BLaER1 treated with 17β-estradiol and CSF1 and Interleukin-3, amounts not matched to agents 10 nM and 100 nM (cell line): ENCODE measurements around the gene AGPAT3.

Experiments used
- H3K27ac ChIP-seq, 11 experiments: shearing (Covaris generic); formaldehyde crosslinking; 2 replicates each; pipeline ENCODE4 v1.8.1; 2022
- H3K27me3 ChIP-seq, 11 experiments: shearing (Covaris generic); formaldehyde crosslinking; 2 replicates each; pipeline ENCODE4 v1.8.1; 2022
- H3K36me3 ChIP-seq, 11 experiments: shearing (Covaris generic); formaldehyde crosslinking; 2 replicates each; pipeline ENCODE4 v1.8.1; 2022
- H3K4me1 ChIP-seq, 10 experiments: shearing (Covaris generic); formaldehyde crosslinking; 2 replicates each; pipeline ENCODE4 v1.8.1; 2022
- H3K4me2 ChIP-seq, 11 experiments: shearing (Covaris generic); formaldehyde crosslinking; 2 replicates each; pipeline ENCODE4 v1.8.1; 2022
- H3K4me3 ChIP-seq, 10 experiments: shearing (Covaris generic); formaldehyde crosslinking; 2 replicates each; pipeline ENCODE4 v1.8.1; 2022
- H3K9ac ChIP-seq, 11 experiments: shearing (Covaris generic); formaldehyde crosslinking; 2 replicates each; pipeline ENCODE4 v1.8.1; 2022
- H3K9me3 ChIP-seq, 11 experiments: shearing (Covaris generic); formaldehyde crosslinking; replicated peaks in 1 of 11; 2 replicates each; pipeline ENCODE4 v1.8.1; 2022
- H4K20me1 ChIP-seq, 11 experiments: shearing (Covaris generic); formaldehyde crosslinking; 2 replicates each; pipeline ENCODE4 v1.8.1; 2022
- Cebpa-rat ChIP-seq, 11 experiments: shearing (Covaris generic); IDR thresholded peaks; 2 replicates each; pipeline ENCODE4 v1.8.1; 2022

AGPAT3 gene

GRCh38 chr21:43879348-43880110, 14.5 kb downstream of the AGPAT3 start:
- Histone ChIP-seq H3K36me3 (peaks cover 0 to 33% (median 12%) of the 10 kb centered on the region in 11 experiments; a peak in 13 of 22 replicates), H3K4me2 (peak overlapping the region in 4 of 11 experiments; percentile 18 to 33 (median 26); a peak in 2 of 22 replicates), H3K27me3 (no peaks in the 10 kb centered on the region), H3K4me3 (no peak overlapping the region), H3K9ac (no peak overlapping the region), H3K9me3 (peaks cover 7 to 14% (median 13%) of the 10 kb centered on the region in 11 experiments; a peak in 18 of 22 replicates), H3K4me1 (peaks cover 14 to 30% (median 22%) of the 10 kb centered on the region in 10 experiments), H3K27ac (no peak overlapping the region), H4K20me1 (peaks cover 50 to 97% (median 81%) of the 10 kb centered on the region in 11 experiments)
- TF ChIP-seq Cebpa-rat (IDR thresholded peaks at IDR 0.05) = no peak

- Histone ChIP-seq H3K4me3 (no peak overlapping the region), H3K27me3 (no peaks in the 10 kb centered on the region), H3K4me1 (peaks cover 20 to 37% (median 29%) of the 10 kb centered on the region in 10 experiments), H3K9ac (no peak overlapping the region), H4K20me1 (peaks cover 58 to 99% (median 89%) of the 10 kb centered on the region in 11 experiments), H3K9me3 (peaks cover 4 to 6% (median 5%) of the 10 kb centered on the region in 11 experiments; a peak in 18 of 22 replicates), H3K27ac (no peak overlapping the region), H3K4me2 (peak overlapping the region in 6 of 11 experiments; percentile 1 to 33 (median 16); a peak in 4 of 22 replicates), H3K36me3 (peaks cover 0 to 30% (median 6%) of the 10 kb centered on the region in 11 experiments; a peak in 13 of 22 replicates)
- no peak for TF ChIP-seq Cebpa-rat (IDR thresholded peaks at IDR 0.05)
These were observed 15.3 kb downstream of the AGPAT3 start for GRCh38 chr21:43880111-43880985.

DNA sequence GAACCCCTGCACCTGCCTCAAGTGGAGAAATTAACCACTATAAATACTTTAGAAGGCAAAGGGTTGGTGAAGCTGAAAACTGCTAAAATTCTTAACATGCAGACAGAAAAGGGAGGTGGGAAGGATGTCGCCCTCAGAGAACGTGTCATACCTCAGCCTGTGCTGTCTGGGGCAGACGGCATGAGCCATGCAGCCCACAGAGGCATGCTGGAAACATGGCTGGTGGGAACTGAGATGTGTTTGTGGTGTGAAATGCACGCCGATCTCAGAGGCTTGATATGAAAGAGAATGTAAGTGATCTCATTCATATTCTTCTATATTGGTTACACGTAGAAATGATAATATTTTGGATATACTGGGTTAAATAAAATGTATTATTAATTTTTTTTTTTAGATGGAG, 16.3 kb downstream of the AGPAT3 start:
- no peak overlapping the region for H3K4me3 ChIP-seq
- H3K27ac ChIP-seq = no peak overlapping the region
- H3K4me1 ChIP-seq = peaks cover 20 to 42% (median 35%) of the 10 kb centered on the region in 10 experiments
- no peak overlapping the region for H3K9ac ChIP-seq
- peaks cover 67 to 99% (median 97%) of the 10 kb centered on the region in 11 experiments for H4K20me1 ChIP-seq
- H3K9me3 ChIP-seq = no peaks in the 10 kb centered on the region
- no peaks in the 10 kb centered on the region for H3K27me3 ChIP-seq
- peaks cover 0 to 20% (median 6%) of the 10 kb centered on the region in 11 experiments; a peak in 8 of 22 replicates for H3K36me3 ChIP-seq
- H3K4me2 ChIP-seq = no peak overlapping the region
- no peak for TF ChIP-seq Cebpa-rat (IDR thresholded peaks at IDR 0.05)

DNA sequence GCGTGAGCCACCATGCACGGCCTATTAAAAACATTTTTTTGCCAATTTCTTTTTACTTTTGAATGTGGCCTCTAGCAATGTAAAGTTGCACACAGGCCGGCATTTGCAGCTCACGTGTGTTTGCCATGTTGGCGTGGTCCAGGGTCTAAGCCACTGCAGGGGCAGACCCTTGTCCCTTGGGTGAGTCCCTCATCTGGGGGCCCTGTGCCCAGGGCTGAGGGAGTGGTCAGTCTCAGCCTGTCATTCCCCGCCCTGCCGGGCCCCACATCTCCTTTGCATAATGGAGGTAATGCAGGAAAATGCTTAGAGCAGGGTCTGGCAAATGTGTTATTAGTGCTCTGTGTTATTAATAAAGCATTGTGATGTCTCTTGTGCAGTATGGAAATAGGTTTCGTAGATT, 16.9 kb downstream of the AGPAT3 start:
- no peak overlapping the region for H3K4me2 ChIP-seq
- no peaks in the 10 kb centered on the region for H3K9me3 ChIP-seq
- H3K27ac ChIP-seq = no peak overlapping the region
- H3K4me1 ChIP-seq = peaks cover 20 to 42% (median 35%) of the 10 kb centered on the region in 10 experiments
- peaks cover 0 to 19% (median 6%) of the 10 kb centered on the region in 11 experiments; a peak in 8 of 22 replicates for H3K36me3 ChIP-seq
- H4K20me1 ChIP-seq = peaks cover 70 to 99% (median 96%) of the 10 kb centered on the region in 11 experiments
- TF ChIP-seq Cebpa-rat (IDR thresholded peaks at IDR 0.05) = no peak
- no peak overlapping the region for H3K9ac ChIP-seq
- no peak overlapping the region for H3K4me3 ChIP-seq
- H3K27me3 ChIP-seq = no peaks in the 10 kb centered on the region

GRCh38 chr21:43882952-43883545, 18.0 kb downstream of the AGPAT3 start:
- H4K20me1 ChIP-seq = peaks cover 70 to 100% (median 96%) of the 10 kb centered on the region in 11 experiments
- no peak overlapping the region for H3K4me3 ChIP-seq
- no peak for TF ChIP-seq Cebpa-rat (IDR thresholded peaks at IDR 0.05)
- no peak overlapping the region for H3K9ac ChIP-seq
- H3K27me3 ChIP-seq = no peaks in the 10 kb centered on the region
- no peaks in the 10 kb centered on the region for H3K9me3 ChIP-seq
- peaks cover 0 to 19% (median 4%) of the 10 kb centered on the region in 11 experiments; a peak in 7 of 22 replicates for H3K36me3 ChIP-seq
- H3K4me2 ChIP-seq = no peak overlapping the region
- H3K4me1 ChIP-seq = peaks cover 20 to 42% (median 35%) of the 10 kb centered on the region in 10 experiments
- H3K27ac ChIP-seq = no peak overlapping the region

DNA sequence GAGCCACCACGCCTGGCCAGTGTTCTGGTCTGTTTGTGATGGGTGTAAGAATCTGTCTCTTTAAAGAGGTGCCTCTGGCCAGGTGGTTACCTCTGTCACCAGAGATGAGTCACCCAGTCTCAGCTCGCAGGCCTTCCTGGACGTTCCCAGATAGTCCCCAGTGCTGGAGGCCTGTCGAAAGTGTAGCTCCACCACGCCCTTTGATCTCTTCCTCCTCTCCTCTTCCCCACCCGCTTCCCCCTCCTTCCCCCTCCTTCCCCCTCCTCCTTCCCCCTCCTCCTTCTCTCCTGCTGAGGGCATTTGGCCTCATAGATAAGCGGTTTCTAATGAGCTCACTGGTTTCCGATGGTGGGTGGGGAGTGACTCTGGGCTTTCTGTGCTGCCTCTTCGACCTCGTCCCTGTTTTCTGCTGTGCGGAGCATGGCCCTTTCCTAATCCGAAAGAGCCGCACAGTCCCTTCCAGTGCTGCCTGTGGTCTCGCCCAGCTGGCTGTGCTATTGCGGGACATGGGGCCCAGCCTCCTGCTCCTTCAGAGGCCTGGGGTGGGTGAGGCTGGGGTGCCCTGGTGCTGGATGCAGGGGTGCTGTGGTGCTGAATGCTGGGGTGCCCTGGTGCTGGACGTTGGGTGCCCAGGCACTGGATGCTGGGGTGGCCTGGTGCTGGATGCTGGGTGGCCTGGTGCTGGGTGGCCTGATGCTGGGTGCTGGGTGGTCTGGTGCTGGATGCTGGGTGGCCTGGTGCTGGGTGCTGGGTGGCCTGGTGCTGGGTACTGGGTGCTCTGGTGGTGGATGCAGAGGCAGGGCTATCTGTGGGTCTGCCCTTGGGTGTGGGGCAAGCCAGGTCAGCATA, 19.2 kb downstream of the AGPAT3 start:
- peak overlapping the region in 5 of 11 experiments; percentile 12 to 54 (median 46); a peak in 8 of 22 replicates for H3K27ac ChIP-seq

GRCh38 chr21:43884861-43885417, 19.9 kb downstream of the AGPAT3 start:
- peak overlapping the region in 4 of 11 experiments; percentile 19 to 54 (median 50); a peak in 4 of 22 replicates for H3K27ac ChIP-seq
- no peaks in the 10 kb centered on the region for H3K27me3 ChIP-seq
- H3K4me3 ChIP-seq = no peak overlapping the region
- H3K9me3 ChIP-seq = peaks cover 0 to 3% (median 0%) of the 10 kb centered on the region in 11 experiments; a peak in 3 of 22 replicates
- peak overlapping the region; percentile 66 to 91 (median 83) for H3K4me2 ChIP-seq
- peaks cover 62 to 98% (median 81%) of the 10 kb centered on the region in 11 experiments for H4K20me1 ChIP-seq
- H3K36me3 ChIP-seq = peaks cover 0 to 19% (median under 1%) of the 10 kb centered on the region in 11 experiments; a peak in 8 of 22 replicates
- H3K4me1 ChIP-seq = peaks cover 20 to 38% (median 27%) of the 10 kb centered on the region in 10 experiments
- TF ChIP-seq Cebpa-rat (IDR thresholded peaks at IDR 0.05) = no peak
- H3K9ac ChIP-seq = peak overlapping the region in 7 of 11 experiments; percentile 31 to 68 (median 51); a peak in 10 of 22 replicates

More for the DNA sequence above, 19.2 kb downstream of the AGPAT3 start:
- no peaks in the 10 kb centered on the region for H3K9me3 ChIP-seq
- H3K36me3 ChIP-seq = peaks cover 0 to 17% (median 0%) of the 10 kb centered on the region in 11 experiments; a peak in 4 of 22 replicates
- H3K27me3 ChIP-seq = no peaks in the 10 kb centered on the region
- TF ChIP-seq Cebpa-rat (IDR thresholded peaks at IDR 0.05) = no peak
- H3K4me2 ChIP-seq = peak overlapping the region; percentile 66 to 91 (median 83)
- H3K4me3 ChIP-seq = no peak overlapping the region
- H4K20me1 ChIP-seq = peaks cover 69 to 99% (median 87%) of the 10 kb centered on the region in 11 experiments
- H3K4me1 ChIP-seq = peaks cover 20 to 42% (median 34%) of the 10 kb centered on the region in 10 experiments
- peak overlapping the region in 9 of 11 experiments; percentile 31 to 68 (median 51); a peak in 14 of 22 replicates for H3K9ac ChIP-seq
